Panc1 (cell line): ENCODE data around the gene FMOD. TPM values are rescaled to one million over a fixed set of nuclear protein-coding genes. Genes with fewer than 3 reads are reported as not detected.

Experiments used
- ATAC-seq: fragments of 200-7000 bp; cut with Tn5 transposase; 2 replicates; pipeline ENCODE4 v1.9.1; 2020; ENCODE audit warnings: mild to moderate bottlenecking, moderate library complexity
- BruUV-seq: library from RNA; stranded (reverse); fragments of 400-500 nt; replicated peaks from 2 replicates; lab custom pipeline; 2021; lab: Mats Ljungman, UMichigan
- CTCF ChIA-PET: fragments of 300-600 bp; sonication (Branson Sonifier 250); formaldehyde crosslinking; loops from one replicate; lab custom pipeline; 2022; ENCODE audit warnings: antibody characterized with exemption; lab: Charles Lee
- POLR2A ChIA-PET: fragments of 300-600 bp; sonication (Branson Sonifier 250); formaldehyde crosslinking; loops from one replicate; lab custom pipeline; 2022; ENCODE audit warnings: antibody characterized with exemption; lab: Charles Lee
- DNase-seq: peaks from one replicate; pipeline ENCODE4 v3.0.0-alpha.2; 2010; ENCODE audit warnings: low read depth, low spot score
- H3K27ac ChIP-seq: 2 replicates; pipeline ENCODE4 v1.5.1; 2011; ENCODE audit warnings: mild to moderate bottlenecking, low read length, inconsistent platforms
- H3K27me3 ChIP-seq: fragments of 200-500 bp; sonication (Bioruptor generic); 2 replicates; pipeline ENCODE4 v1.6.0; 2014; ENCODE audit warnings: low read length, inconsistent platforms; ENCODE audit not compliant: control insufficient read depth, insufficient read depth
- H3K36me3 ChIP-seq: fragments of 200-500 bp; sonication (Bioruptor generic); 2 replicates; pipeline ENCODE4 v1.5.1; 2014; ENCODE audit warnings: inconsistent platforms, mild to moderate bottlenecking, low read length, moderate library complexity; ENCODE audit not compliant: control insufficient read depth, insufficient read depth
- H3K4me1 ChIP-seq: 2 replicates; pipeline ENCODE4 v1.5.1; 2011; ENCODE audit warnings: inconsistent platforms, mild to moderate bottlenecking, low read length, moderate library complexity; ENCODE audit not compliant: control insufficient read depth, insufficient read depth
- H3K4me3 ChIP-seq, 2 experiments: 2 replicates each; pipeline ENCODE4 v1.5.1; 2011 to 2012; ENCODE audit warnings: low read depth in 2 of 2, low read length in 2 of 2, mild to moderate bottlenecking in 2 of 2, inconsistent platforms in 1 of 2, moderate library complexity in 1 of 2
- H3K9me3 ChIP-seq: fragments of 200-500 bp; sonication (Bioruptor generic); 2 replicates; pipeline ENCODE4 v1.5.1; 2014; ENCODE audit warnings: low read depth, mild to moderate bottlenecking, inconsistent platforms, low read length, moderate library complexity; ENCODE audit not compliant: control insufficient read depth, insufficient read depth
- POLR2AphosphoS5 ChIP-seq: IDR thresholded peaks from 2 replicates; pipeline ENCODE4 v1.6.1; 2012; ENCODE audit warnings: mild to moderate bottlenecking, low read depth, low read length, moderate library complexity
- REST ChIP-seq, 2 experiments: IDR thresholded peaks; 2 replicates each; pipeline ENCODE4 v1.6.1; 2011 to 2012; ENCODE audit warnings: low read depth in 2 of 2, control low read depth in 1 of 2, low read length in 1 of 2, mild to moderate bottlenecking in 1 of 2, moderate library complexity in 1 of 2; ENCODE audit not compliant: insufficient read depth in 1 of 2
- SIN3A ChIP-seq: IDR thresholded peaks from 2 replicates; pipeline ENCODE4 v1.6.1; 2012; ENCODE audit warnings: low read depth, mild to moderate bottlenecking, low read length, moderate library complexity, borderline replicate concordance; ENCODE audit not compliant: insufficient read depth
- TCF7L2 ChIP-seq: IDR thresholded peaks from 2 replicates; pipeline ENCODE4 v1.6.1; 2011; ENCODE audit warnings: mild to moderate bottlenecking, low read depth, low read length, inconsistent platforms
- in situ Hi-C: cut with HindIII; loops from 2 replicates; pipeline ENCODE4 v1.10.0; 2016; ENCODE audit warnings: low sequenced_read_pairs, low pct_unique_long_range_greater_than_20kb
- intact Hi-C: fragments of 100-400 bp; cut with micrococcal nuclease; formaldehyde crosslinking; loops from one replicate; pipeline ENCODE4 v1.10.0; 2022; ENCODE audit not compliant: unreplicated experiment
- total RNA-seq: library from RNA; stranded (reverse); gene quantifications from one replicate; pipeline ENCODE4 v1.2.1, GENCODE V29; 2021; ENCODE audit not compliant: unreplicated experiment
- TF ChIP-seq, protein P1 (sequence below): fragments of 450-650 bp; IDR thresholded peaks from 2 replicates; pipeline ENCODE4 v1.5.1; 2017; ENCODE audit warnings: mild to moderate bottlenecking

Gene FMOD
- total RNA-seq, 1 experiment from 2014 or later = not detected

DNA sequence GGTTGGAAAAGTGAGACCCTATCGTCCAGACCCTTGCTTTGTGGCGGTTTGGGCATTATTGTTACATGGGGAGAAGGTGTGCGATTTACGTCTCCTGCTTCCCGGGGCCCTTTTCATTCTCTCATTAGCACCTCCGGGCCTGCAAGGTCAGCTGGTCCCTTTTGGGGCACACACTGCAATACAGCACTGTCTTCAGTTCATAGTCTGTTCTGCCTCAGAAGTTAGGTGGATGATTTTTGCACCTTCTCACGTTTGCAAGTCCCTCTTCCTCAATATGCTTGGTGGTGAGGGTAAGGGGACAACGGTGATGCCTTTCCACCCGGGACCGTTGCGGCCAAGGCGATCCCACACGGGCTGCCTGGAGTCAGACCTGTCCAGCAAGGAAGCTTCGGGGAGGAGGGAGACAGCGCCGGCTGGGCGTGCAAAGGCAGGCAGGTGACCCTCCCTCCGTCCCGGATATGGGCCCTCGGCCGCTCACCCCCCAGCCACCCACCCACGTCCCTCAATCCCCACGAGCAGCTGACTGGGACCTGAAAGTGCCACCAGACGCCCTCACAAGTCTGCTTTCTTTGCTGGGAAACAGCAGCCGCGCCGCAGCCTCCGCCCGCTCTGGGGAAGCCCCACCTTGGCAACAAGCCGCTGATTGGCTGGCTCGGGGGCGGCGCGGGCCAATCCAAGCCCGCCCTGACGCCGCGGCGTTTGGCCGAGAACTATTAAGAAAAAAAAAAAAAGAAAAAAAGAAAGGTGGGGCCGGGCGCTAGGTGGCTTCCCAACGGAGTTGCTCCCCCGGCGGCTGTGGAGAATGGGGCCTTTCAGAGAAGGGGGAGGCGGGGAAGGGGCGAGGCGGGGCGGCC is 23.9 kb downstream of the FMOD start:
- H3K9me3 ChIP-seq = no peaks in the 10 kb centered on the region

DNA sequence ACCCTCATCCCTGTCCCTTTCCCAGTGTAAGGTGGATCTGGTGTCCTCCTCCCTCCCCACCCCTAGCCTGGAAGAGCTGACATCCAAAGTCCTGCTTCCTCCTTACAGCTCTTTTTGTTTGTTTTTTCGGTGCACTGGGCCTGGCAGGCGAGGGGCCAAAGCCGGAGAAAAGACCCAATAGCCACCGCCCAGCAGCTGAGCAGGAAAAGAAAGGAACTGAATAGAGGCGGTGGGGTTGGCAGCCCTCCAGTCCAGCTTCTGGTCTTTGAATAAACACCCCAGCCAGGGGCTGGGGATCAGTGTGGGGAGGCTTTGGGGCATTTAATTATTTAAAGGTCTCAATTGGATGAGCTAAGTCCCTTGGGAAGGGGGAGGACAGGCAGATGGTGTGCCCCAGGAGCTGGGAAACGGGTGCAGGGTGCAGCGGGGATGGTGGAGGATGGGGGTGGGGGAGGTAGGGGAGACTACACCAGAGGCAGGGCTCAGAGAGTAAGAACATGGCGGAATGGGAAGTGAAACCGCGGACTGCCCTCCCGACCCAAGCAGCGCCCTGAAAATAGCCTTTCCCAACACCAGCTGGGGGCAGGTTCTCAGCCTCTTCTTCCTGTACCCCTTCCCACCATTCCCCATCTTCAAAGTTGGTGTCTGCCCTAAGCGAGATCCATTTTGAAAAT is 25.4 kb downstream of the FMOD start:
- ChIA-PET CTCF (no interaction called here), POLR2A (no interaction called here)
- intact Hi-C loops (no loop called here), in situ Hi-C loops (no loop called here)
- peaks cover 8% of the 10 kb centered on the region for H3K4me1 ChIP-seq
- H3K4me3 ChIP-seq = no peak overlapping the region
- no TSS peak for BruUV-seq
- TF ChIP-seq REST (IDR thresholded peaks at IDR 0.05; ENCODE audit: insufficient read depth in 1 of 2, low read depth in 2 of 2, low read length in 1 of 2) = no peak
- TF ChIP-seq, protein P1, sequence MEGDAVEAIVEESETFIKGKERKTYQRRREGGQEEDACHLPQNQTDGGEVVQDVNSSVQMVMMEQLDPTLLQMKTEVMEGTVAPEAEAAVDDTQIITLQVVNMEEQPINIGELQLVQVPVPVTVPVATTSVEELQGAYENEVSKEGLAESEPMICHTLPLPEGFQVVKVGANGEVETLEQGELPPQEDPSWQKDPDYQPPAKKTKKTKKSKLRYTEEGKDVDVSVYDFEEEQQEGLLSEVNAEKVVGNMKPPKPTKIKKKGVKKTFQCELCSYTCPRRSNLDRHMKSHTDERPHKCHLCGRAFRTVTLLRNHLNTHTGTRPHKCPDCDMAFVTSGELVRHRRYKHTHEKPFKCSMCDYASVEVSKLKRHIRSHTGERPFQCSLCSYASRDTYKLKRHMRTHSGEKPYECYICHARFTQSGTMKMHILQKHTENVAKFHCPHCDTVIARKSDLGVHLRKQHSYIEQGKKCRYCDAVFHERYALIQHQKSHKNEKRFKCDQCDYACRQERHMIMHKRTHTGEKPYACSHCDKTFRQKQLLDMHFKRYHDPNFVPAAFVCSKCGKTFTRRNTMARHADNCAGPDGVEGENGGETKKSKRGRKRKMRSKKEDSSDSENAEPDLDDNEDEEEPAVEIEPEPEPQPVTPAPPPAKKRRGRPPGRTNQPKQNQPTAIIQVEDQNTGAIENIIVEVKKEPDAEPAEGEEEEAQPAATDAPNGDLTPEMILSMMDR = no peak
- H3K27ac ChIP-seq = no peak overlapping the region
- no peaks in the 10 kb centered on the region for H3K9me3 ChIP-seq
- H3K27me3 ChIP-seq = peaks cover 12% of the 10 kb centered on the region
- no peak for DNase-seq
- ATAC-seq = no peak
- H3K36me3 ChIP-seq = no peaks in the 10 kb centered on the region

More for the DNA sequence above, 23.9 kb downstream of the FMOD start:
- intact Hi-C loops (no loop called here), in situ Hi-C loops (no loop called here)
- Histone ChIP-seq H3K27me3 (peaks cover 15% of the 10 kb centered on the region), H3K27ac (peak overlapping the region; percentile 75), H3K4me3 (peak overlapping the region; percentile 50 to 65), H3K4me1 (peaks cover 8% of the 10 kb centered on the region), H3K36me3 (no peaks in the 10 kb centered on the region)
- ChIA-PET POLR2A (interaction anchor here (0.6 kb wide), 1 partner anchor 921 kb away, joined by 3 read pairs; no protein-coding TSS in a partner anchor), CTCF (interaction anchor here (0.6 to 2.0 kb wide), 9 partner anchors 9 to 322 kb away, joined by 3 to 13 read pairs (median 4); no protein-coding TSS in a partner anchor)
- no TSS peak for BruUV-seq
- ATAC-seq = peak; percentile 99
- TF ChIP-seq REST (IDR thresholded peaks at IDR 0.05; ENCODE audit: insufficient read depth in 1 of 2, low read depth in 2 of 2, low read length in 1 of 2) (0 out of 4 replicates have a peak, but pooled peaks of 1 of the 2 experiments have one; percentile 31), SIN3A (no peak), TCF7L2 (no peak), POLR2AphosphoS5 (no peak)
- TF ChIP-seq, protein P1 = no peak
- peak; percentile 13 for DNase-seq
